ENCODE results near the gene CDC123.
"Not testable (repeated sequence)": the region's sequence is repeated elsewhere in the genome, so short reads cannot be mapped to it uniquely, and the experiment has no call there.

CDC123 gene

GRCh38 chr10:12195603-12196506, at the start of gene CDC123, which contains the start of gene NUDT5:
CDC123 (plus strand) TSS chr10:12196188; CDS start chr10:12196246, 58 bp downstream.
NUDT5 (minus strand) TSS chr10:12195891; CDS start chr10:12186291, 9,600 bp downstream.
- peak; percentile 63 for DNase-seq

GRCh38 chr10:12150163-12150562, 45.8 kb upstream of the CDC123 start:
- no peak for DNase-seq

GRCh38 chr10:12154516-12154915, 41.5 kb upstream of the CDC123 start:
- DNase-seq: no peak

DNA sequence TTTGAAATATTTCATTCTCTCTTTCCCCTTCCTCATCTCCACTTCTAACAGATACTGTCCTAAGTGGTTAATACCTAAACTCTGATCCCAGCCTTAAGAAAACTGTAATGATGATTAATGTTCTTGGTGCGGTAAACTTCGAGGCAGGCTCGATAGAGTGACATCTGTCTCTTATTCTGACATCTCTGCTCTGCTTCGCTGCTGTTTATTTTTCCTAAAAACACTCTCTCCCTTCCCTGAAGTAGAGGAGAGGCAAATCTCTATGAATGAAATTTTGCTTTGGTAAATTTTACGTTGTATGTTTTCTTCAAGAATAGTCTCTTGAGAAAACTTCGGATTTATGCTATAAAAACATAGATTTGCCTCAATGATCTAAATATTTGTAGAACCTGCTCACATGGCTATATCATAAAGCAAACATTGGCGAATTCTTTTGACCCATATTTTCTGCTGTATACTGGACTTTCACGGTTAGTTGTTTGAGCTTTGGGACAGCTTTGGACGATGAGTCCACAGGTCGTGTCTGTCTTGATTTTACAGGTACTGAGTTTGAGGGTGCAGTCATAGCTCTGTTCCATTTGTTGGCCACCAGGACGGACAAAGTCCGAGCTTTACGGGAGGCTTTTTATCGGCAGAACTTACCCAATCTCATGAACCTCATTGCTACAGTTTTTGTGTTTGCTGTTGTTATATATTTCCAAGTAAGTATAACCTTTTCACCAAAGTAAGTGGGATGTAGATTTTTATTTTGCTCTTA, 39.4 kb upstream of the CDC123 start:
- DNase-seq: no peak

DNA sequence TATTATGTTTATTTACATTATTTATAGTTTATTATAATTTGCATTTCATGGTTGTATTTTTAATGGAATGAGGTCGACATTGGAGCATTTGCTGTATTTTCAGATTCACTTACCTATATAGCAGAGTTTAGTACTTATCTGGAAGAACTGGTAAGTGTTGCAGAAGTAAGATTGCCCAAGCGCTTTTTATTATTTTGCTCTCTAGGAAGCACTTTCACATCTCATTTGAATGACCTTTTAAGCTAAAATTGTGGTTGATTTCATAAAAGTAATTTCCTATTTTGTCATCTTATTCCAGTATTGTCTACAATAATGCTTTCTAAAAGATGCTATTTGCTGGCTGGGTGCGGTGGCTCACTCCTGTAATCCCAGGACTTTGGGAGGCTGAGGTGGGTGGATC, 37.9 kb upstream of the CDC123 start:
- DNase-seq: no peak

DNA sequence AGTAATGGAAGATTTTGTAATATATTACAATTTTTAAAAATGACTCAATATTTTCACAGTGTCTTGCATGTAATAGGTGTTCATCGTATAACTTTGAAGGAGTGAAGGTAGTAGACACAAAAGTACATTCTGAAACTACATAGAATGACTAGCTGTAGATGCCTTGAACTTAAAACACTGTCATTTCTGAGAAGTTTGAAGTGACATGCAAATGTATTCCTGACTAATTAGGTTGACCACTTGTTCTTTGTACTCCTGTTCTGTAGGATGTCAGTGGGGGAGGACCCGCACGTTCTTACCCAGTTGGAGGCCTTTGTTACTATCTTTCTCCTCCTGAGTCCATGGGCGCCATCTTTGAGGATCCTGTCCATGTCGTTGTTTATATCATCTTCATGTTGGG, 35.3 kb upstream of the CDC123 start:
- no peak for DNase-seq

DNA sequence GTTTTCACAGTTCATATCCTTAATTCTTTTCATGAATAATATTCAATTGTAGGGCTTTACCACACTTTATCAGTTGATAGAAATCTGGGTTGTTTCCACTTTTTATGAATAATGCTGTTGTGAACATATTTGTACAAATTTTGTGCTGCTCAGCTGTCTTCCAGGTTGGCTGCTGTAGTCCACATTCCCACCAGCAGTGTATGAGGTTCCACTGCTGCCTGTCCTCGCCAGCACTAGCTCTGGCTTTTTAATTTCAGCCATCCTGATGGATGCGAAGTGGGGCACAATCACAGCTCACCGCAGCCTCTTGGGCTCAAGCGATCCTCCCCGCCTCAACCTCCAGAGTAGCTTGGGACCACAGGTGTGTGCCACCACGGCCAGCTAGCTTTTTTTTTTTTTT, 33.1 kb upstream of the CDC123 start:
- no peak for DNase-seq

DNA sequence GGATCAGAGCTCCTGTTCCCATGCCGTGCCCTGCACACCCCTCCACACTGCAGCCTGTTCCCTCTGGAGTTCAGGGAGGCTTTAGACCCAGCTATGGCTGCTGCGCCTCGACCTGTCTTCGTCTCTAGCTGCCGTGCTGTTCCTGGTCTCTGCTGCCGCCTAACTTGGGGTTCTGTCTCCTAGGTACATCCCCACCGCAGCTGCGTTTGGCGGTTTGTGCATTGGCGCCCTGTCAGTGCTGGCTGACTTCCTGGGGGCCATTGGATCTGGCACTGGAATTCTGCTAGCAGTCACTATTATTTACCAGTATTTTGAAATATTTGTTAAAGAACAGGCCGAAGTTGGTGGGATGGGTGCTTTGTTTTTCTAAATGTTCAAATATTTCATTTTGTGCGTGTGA, 31.9 kb upstream of the CDC123 start:
- no peak for DNase-seq

DNA sequence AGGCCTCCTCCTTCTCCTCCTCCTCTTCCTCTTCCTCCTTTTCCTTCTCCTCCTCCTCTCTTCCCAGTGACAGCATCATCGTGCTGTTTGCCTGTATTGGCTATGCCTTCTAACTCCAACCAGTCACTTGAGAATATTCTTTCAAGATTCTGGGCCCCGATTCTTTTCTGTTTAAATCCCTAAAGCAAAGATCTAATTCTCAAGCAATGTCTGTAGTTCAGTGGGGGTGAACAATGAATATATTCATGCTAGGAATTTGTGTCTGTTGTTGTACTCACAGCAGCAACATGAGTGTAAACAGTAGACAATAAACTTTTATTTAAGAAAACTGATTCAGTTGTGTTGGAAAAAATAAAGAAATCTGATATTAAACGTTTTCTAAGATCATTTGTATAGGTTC, 31.0 kb upstream of the CDC123 start:
- no peak for DNase-seq

- no peak for DNase-seq
These were observed 29.8 kb upstream of the CDC123 start for GRCh38 chr10:12165999-12166775.

GRCh38 chr10:12171512-12171911, 24.5 kb upstream of the CDC123 start:
- DNase-seq: not testable (repeated sequence)

- DNase-seq: no peak
These were observed 18.3 kb upstream of the CDC123 start for GRCh38 chr10:12177642-12178041.

GRCh38 chr10:12179606-12180170, 16.3 kb upstream of the CDC123 start:
- DNase-seq: no peak

- DNase-seq: no peak
These were observed 15.6 kb upstream of the CDC123 start for GRCh38 chr10:12180221-12180974.

- DNase-seq: no peak
These were observed 14.8 kb upstream of the CDC123 start for GRCh38 chr10:12181065-12181775.

- DNase-seq: no peak
These were observed 11.8 kb upstream of the CDC123 start for GRCh38 chr10:12184165-12184564.

- DNase-seq: no peak
These were observed 9.7 kb upstream of the CDC123 start for GRCh38 chr10:12186323-12186722.

GRCh38 chr10:12187321-12187905, 8.6 kb upstream of the CDC123 start:
- DNase-seq: no peak

- no peak for DNase-seq
These were observed 7.3 kb upstream of the CDC123 start for GRCh38 chr10:12188656-12189055.

GRCh38 chr10:12189426-12189825, 6.6 kb upstream of the CDC123 start:
- no peak for DNase-seq

- no peak for DNase-seq
These were observed 4.3 kb upstream of the CDC123 start for GRCh38 chr10:12191715-12192114.

Measured in NCI-H2107 (cell line).